Astrocyte (in vitro differentiated cells and primary cell): ENCODE measurements around the gene PLPPR1. TPM values are rescaled to one million over a fixed set of nuclear protein-coding genes. Genes with fewer than 3 reads are reported as not detected.

Source experiments
- DNase-seq: peaks from one replicate; pipeline ENCODE4 v3.0.0-alpha.2; 2010; ENCODE audit warnings: low read depth
- FAIRE-seq: peaks from 2 replicates; lab custom pipeline; 2011; peaks lifted over from hg19 to GRCh38; lab: Jason Lieb, UNC
- H2AFZ ChIP-seq: 2 replicates; pipeline ENCODE4 v1.6.0; 2012; ENCODE audit warnings: low read depth, low read length, inconsistent platforms
- H3K27ac ChIP-seq: 2 replicates; pipeline ENCODE4 v1.5.1; 2011; ENCODE audit warnings: low read depth, low read length, inconsistent platforms
- H3K27me3 ChIP-seq: 2 replicates; pipeline ENCODE4 v1.6.0; 2011; ENCODE audit warnings: low read length, inconsistent platforms; ENCODE audit not compliant: insufficient read depth
- H3K36me3 ChIP-seq: 2 replicates; pipeline ENCODE4 v1.5.1; 2011; ENCODE audit warnings: low read length, inconsistent platforms; ENCODE audit not compliant: insufficient read depth
- H3K4me1 ChIP-seq: 2 replicates; pipeline ENCODE4 v1.5.1; 2011; ENCODE audit warnings: low read length, inconsistent platforms; ENCODE audit not compliant: insufficient read depth
- H3K4me2 ChIP-seq: 2 replicates; pipeline ENCODE4 v1.6.0; 2012; ENCODE audit warnings: low read length, inconsistent platforms
- H3K4me3 ChIP-seq: 2 replicates; pipeline ENCODE4 v1.5.1; 2011; ENCODE audit warnings: low read depth, mild to moderate bottlenecking, low read length, inconsistent platforms; ENCODE audit not compliant: insufficient read depth
- H3K79me2 ChIP-seq: 2 replicates; pipeline ENCODE4 v1.6.0; 2012; ENCODE audit warnings: mild to moderate bottlenecking, low read length, inconsistent platforms; ENCODE audit not compliant: insufficient read depth
- H3K9ac ChIP-seq: 2 replicates; pipeline ENCODE4 v1.6.0; 2012; ENCODE audit warnings: mild to moderate bottlenecking, low read length, inconsistent platforms
- H3K9me3 ChIP-seq: 2 replicates; pipeline ENCODE4 v1.5.1; 2012; ENCODE audit warnings: low read depth, mild to moderate bottlenecking, low read length, inconsistent platforms; ENCODE audit not compliant: insufficient read depth
- H4K20me1 ChIP-seq: 2 replicates; pipeline ENCODE4 v1.6.0; 2012; ENCODE audit warnings: low read length, inconsistent platforms; ENCODE audit not compliant: insufficient read depth
- H3K27ac Mint-ChIP-seq: one replicate; pipeline ENCODE4 v1.8.0; 2021; ENCODE audit warnings: mild to moderate bottlenecking, mixed read lengths; ENCODE audit not compliant: unreplicated experiment
- H3K27me3 Mint-ChIP-seq: one replicate; pipeline ENCODE4 v1.8.0; 2021; ENCODE audit warnings: low read depth, mixed read lengths; ENCODE audit not compliant: unreplicated experiment
- H3K36me3 Mint-ChIP-seq: one replicate; pipeline ENCODE4 v1.8.0; 2021; ENCODE audit warnings: low read depth, mixed read lengths; ENCODE audit not compliant: unreplicated experiment
- H3K4me1 Mint-ChIP-seq: one replicate; pipeline ENCODE4 v1.8.0; 2021; ENCODE audit warnings: low read depth, mixed read lengths; ENCODE audit not compliant: unreplicated experiment
- H3K4me3 Mint-ChIP-seq: one replicate; pipeline ENCODE4 v1.8.0; 2021; ENCODE audit warnings: mild to moderate bottlenecking, moderate library complexity, mixed read lengths; ENCODE audit not compliant: unreplicated experiment
- H3K9me3 Mint-ChIP-seq: one replicate; pipeline ENCODE4 v1.8.0; 2021; ENCODE audit warnings: mild to moderate bottlenecking, mixed read lengths; ENCODE audit not compliant: unreplicated experiment
- EZH2 ChIP-seq: IDR thresholded peaks from 2 replicates; pipeline ENCODE4 v1.6.1; 2012; ENCODE audit warnings: mild to moderate bottlenecking, low read length, inconsistent platforms; ENCODE audit not compliant: insufficient read depth
- total RNA-seq: library from RNA; stranded (reverse); gene quantifications from 2 replicates; pipeline ENCODE4 v1.2.1, GENCODE V29; 2021
- TF ChIP-seq, protein P1 (sequence below): IDR thresholded peaks from 2 replicates; pipeline ENCODE4 v1.5.1; 2011; ENCODE audit warnings: low read depth, mild to moderate bottlenecking, inconsistent platforms, low read length, moderate library complexity; ENCODE audit not compliant: insufficient read depth

Gene PLPPR1
- total RNA-seq, 1 donor from 2014 or later: not detected

DNA sequence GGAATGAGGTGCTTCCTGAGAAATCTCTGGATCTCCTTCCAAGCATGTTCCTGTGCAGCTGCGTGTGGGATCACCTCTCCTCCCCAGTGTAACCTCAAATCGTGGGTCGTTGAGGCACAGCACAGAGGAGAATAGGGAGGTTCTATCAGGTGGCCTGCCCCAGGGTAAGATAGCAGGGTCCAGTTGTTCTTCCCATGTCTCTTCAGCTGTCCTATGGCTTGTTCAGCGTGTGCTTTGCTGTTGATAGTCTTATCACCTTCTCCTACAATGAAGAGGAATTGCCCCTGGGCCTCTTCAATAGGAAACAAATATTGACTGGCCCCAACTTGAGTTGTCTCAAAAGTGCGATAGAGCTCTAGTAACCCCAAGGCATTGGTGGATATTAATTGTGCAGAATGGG, 333.9 kb downstream of the PLPPR1 start:
- H3K9ac ChIP-seq: no peak overlapping the region
- no peak overlapping the region for H3K27ac ChIP-seq
- FAIRE-seq (no peak), DNase-seq (no peak)
- no peaks in the 10 kb centered on the region for H4K20me1 ChIP-seq
- no peak overlapping the region for H3K4me2 ChIP-seq
- peaks cover 7% of the 10 kb centered on the region for H3K36me3 Mint-ChIP-seq
- TF ChIP-seq, protein P1, sequence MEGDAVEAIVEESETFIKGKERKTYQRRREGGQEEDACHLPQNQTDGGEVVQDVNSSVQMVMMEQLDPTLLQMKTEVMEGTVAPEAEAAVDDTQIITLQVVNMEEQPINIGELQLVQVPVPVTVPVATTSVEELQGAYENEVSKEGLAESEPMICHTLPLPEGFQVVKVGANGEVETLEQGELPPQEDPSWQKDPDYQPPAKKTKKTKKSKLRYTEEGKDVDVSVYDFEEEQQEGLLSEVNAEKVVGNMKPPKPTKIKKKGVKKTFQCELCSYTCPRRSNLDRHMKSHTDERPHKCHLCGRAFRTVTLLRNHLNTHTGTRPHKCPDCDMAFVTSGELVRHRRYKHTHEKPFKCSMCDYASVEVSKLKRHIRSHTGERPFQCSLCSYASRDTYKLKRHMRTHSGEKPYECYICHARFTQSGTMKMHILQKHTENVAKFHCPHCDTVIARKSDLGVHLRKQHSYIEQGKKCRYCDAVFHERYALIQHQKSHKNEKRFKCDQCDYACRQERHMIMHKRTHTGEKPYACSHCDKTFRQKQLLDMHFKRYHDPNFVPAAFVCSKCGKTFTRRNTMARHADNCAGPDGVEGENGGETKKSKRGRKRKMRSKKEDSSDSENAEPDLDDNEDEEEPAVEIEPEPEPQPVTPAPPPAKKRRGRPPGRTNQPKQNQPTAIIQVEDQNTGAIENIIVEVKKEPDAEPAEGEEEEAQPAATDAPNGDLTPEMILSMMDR: no peak
- TF ChIP-seq EZH2: no peak
- no peak overlapping the region for H2AFZ ChIP-seq
- H3K27me3 Mint-ChIP-seq: no peaks in the 10 kb centered on the region
- no peak overlapping the region for H3K27ac Mint-ChIP-seq
- peaks cover 23% of the 10 kb centered on the region for H3K4me1 Mint-ChIP-seq
- H3K4me1 ChIP-seq: peaks cover 6% of the 10 kb centered on the region
- no peaks in the 10 kb centered on the region for H3K79me2 ChIP-seq
- H3K4me3 Mint-ChIP-seq: no peak overlapping the region
- no peaks in the 10 kb centered on the region for H3K27me3 ChIP-seq
- H3K4me3 ChIP-seq: no peak overlapping the region
- H3K9me3 Mint-ChIP-seq: no peaks in the 10 kb centered on the region
- H3K9me3 ChIP-seq: no peaks in the 10 kb centered on the region
- no peaks in the 10 kb centered on the region for H3K36me3 ChIP-seq

- no peak overlapping the region for H3K4me2 ChIP-seq
- no peak overlapping the region for H2AFZ ChIP-seq
- DNase-seq (peak; percentile 17), FAIRE-seq (no peak)
- H3K4me3 ChIP-seq: no peak overlapping the region
- H3K27ac ChIP-seq: no peak overlapping the region
- H3K9me3 ChIP-seq: no peaks in the 10 kb centered on the region
- H3K27ac Mint-ChIP-seq: peak overlapping the region; percentile 50
- H3K79me2 ChIP-seq: no peaks in the 10 kb centered on the region
- H4K20me1 ChIP-seq: no peaks in the 10 kb centered on the region
- H3K9me3 Mint-ChIP-seq: no peaks in the 10 kb centered on the region
- H3K9ac ChIP-seq: no peak overlapping the region
- no peak overlapping the region for H3K4me3 Mint-ChIP-seq
- no peaks in the 10 kb centered on the region for H3K27me3 Mint-ChIP-seq
- peaks cover 13% of the 10 kb centered on the region for H3K4me1 ChIP-seq
- H3K4me1 Mint-ChIP-seq: peaks cover 33% of the 10 kb centered on the region
- no peaks in the 10 kb centered on the region for H3K27me3 ChIP-seq
- H3K36me3 Mint-ChIP-seq: peaks cover 7% of the 10 kb centered on the region
- TF ChIP-seq, protein P1: no peak
- TF ChIP-seq EZH2: no peak
- H3K36me3 ChIP-seq: no peaks in the 10 kb centered on the region
Observed at GRCh38 chr9:101365181-101365580, 336.7 kb downstream of the PLPPR1 start.

GRCh38 chr9:101366038-101366756, 337.7 kb downstream of the PLPPR1 start:
- no peak for TF ChIP-seq EZH2
- TF ChIP-seq, protein P1: no peak

More at GRCh38 chr9:101366038-101366756, 337.7 kb downstream of the PLPPR1 start:
- Mint-ChIP-seq H3K4me3 (no peak overlapping the region), H3K9me3 (no peaks in the 10 kb centered on the region), H3K4me1 (peaks cover 33% of the 10 kb centered on the region), H3K27me3 (no peaks in the 10 kb centered on the region), H3K36me3 (peaks cover 1% of the 10 kb centered on the region), H3K27ac (peak overlapping the region; percentile 4)
- Histone ChIP-seq H4K20me1 (no peaks in the 10 kb centered on the region), H3K4me3 (no peak overlapping the region), H3K4me1 (peaks cover 13% of the 10 kb centered on the region), H3K9me3 (no peaks in the 10 kb centered on the region), H3K9ac (no peak overlapping the region), H3K27me3 (no peaks in the 10 kb centered on the region), H2AFZ (no peak overlapping the region), H3K36me3 (no peaks in the 10 kb centered on the region), H3K27ac (no peak overlapping the region), H3K79me2 (no peaks in the 10 kb centered on the region), H3K4me2 (no peak overlapping the region)
- FAIRE-seq: peak; percentile 78
- peak; percentile 43 for DNase-seq
